Measurements from ENCODE around the gene APC. TPM values are rescaled to one million over a fixed set of nuclear protein-coding genes. Genes with fewer than 3 reads are reported as not detected.

The APC gene
- total and polyA plus RNA-seq, 10 of the 15 experiments (the other 5 are each of a cell fraction or from before 2014, with no cell fraction given): 3.2 to 23.3 (median 13.8) TPM

GRCh38 chr5:112732131-112732530 is 5.6 kb upstream of the APC start:
- intact Hi-C loops (cut with micrococcal nuclease; ENCODE audit: unreplicated experiment): no loop called here
- RAD21 ChIA-PET (ENCODE audit: unreplicated experiment): no interaction called here
- Histone ChIP-seq H3K27ac (ENCODE audit: control insufficient read depth, insufficient read depth) (no peak overlapping the region), H3K4me1 (ENCODE audit: control insufficient read depth, insufficient read depth, low read length) (no peaks in the 10 kb centered on the region), H3K4me3 (no peak overlapping the region), H3K9ac (ENCODE audit: control insufficient read depth, insufficient read depth, low read length) (no peak overlapping the region), H4K20me1 (ENCODE audit: control insufficient read depth, insufficient read depth) (no peaks in the 10 kb centered on the region), H3K79me2 (ENCODE audit: control insufficient read depth, insufficient read depth, low read length) (no peaks in the 10 kb centered on the region; the same call in 1 of the 2 replicates), H2AFZ (ENCODE audit: control insufficient read depth, low read depth, low read length) (no peak overlapping the region), H3K36me3 (ENCODE audit: control insufficient read depth in 2 of 2, insufficient read depth in 2 of 2, low read length in 1 of 2) (no peaks in the 10 kb centered on the region), H3K27me3 (replicated peaks in 1 of 2; ENCODE audit: control insufficient read depth in 2 of 2, insufficient read depth in 2 of 2, low read length in 1 of 2) (no peaks in the 10 kb centered on the region), H3K4me2 (ENCODE audit: control insufficient read depth, insufficient read depth) (no peak overlapping the region), H3K9me3 (replicated peaks; ENCODE audit: control insufficient read depth, insufficient read depth, low read length) (no peaks in the 10 kb centered on the region)
- ATAC-seq: no peak
- FAIRE-seq: no peak
- POLR2A ChIA-PET: interaction anchor here (0.8 to 1.4 kb wide), 3 partner anchors 9 to 40 kb away, joined by 3 read pairs; no protein-coding TSS in a partner anchor
- no peak for DNase-seq (ENCODE audit: low read depth, low spot score)
- no TSS peak for BruUV-seq (replicated peaks)
- in situ Hi-C loops (cut with MboI): no loop called here
- CTCF ChIA-PET: interaction anchor here (1.4 kb wide), 1 partner anchor 8 kb away, joined by 4 read pairs; no protein-coding TSS in a partner anchor
- WGBS (ENCODE audit: insufficient coverage, insufficient replicate concordance, low lambda C conversion rate, missing lambda C conversion rate): 96% methylated on average over 5 of the region's 5 CpGs
- SMC1A ChIA-PET (ENCODE audit: uncharacterized antibody, unreplicated experiment): interaction anchor here (0.6 to 1.7 kb wide), 4 partner anchors 8 to 471 kb away, joined by 3 to 8 read pairs (median 3); no protein-coding TSS in a partner anchor
- TF ChIP-seq YY1 (IDR thresholded peaks at IDR 0.05; ENCODE audit: low read depth, low read length) (no peak), SMC3 (IDR thresholded peaks at IDR 0.05; ENCODE audit: borderline replicate concordance, low read length) (no peak), PAX8 (IDR thresholded peaks at IDR 0.05) (no peak), ZNF24 (IDR thresholded peaks at IDR 0.05) (no peak), ZNF592 (IDR thresholded peaks at IDR 0.05) (no peak), CUX1 (IDR thresholded peaks at IDR 0.05; ENCODE audit: insufficient replicate concordance, low read depth, low read length) (no peak), SREBF2 (IDR thresholded peaks at IDR 0.05; ENCODE audit: low read length) (no peak), TCF7 (IDR thresholded peaks at IDR 0.05; ENCODE audit: borderline replicate concordance) (no peak), ZBTB40 (IDR thresholded peaks at IDR 0.05; ENCODE audit: borderline replicate concordance) (no peak), RCOR1 (conservative IDR thresholded peaks at IDR 0.05; ENCODE audit: low read depth, low read length) (no peak), TBL1XR1 (IDR thresholded peaks at IDR 0.05; ENCODE audit: low read depth, low read length) (no peak)

Data from GM12878 (cell line).